AG04450 (cell line): Measurements from ENCODE around the gene DIPK2A. TPM values are rescaled to one million over a fixed set of nuclear protein-coding genes. Genes with fewer than 3 reads are reported as not detected.

Experiments
- CTCF ChIA-PET: fragments of 300-600, 350-600 bp; formaldehyde crosslinking; extraction: SDS; loops from one replicate; lab custom pipeline; 2022; ENCODE audit warnings: antibody characterized with exemption, inconsistent platforms; lab: Charles Lee
- POLR2A ChIA-PET: fragments of 350-600 bp; formaldehyde crosslinking; extraction: SDS; loops from one replicate; lab custom pipeline; 2021; ENCODE audit warnings: antibody characterized with exemption, inconsistent platforms; lab: Yijun Ruan, JAX
- DNase-seq: peaks from one replicate; pipeline ENCODE4 v3.0.0-alpha.2; 2011; ENCODE audit warnings: low read depth, low spot score
- H3K27ac ChIP-seq: one replicate; pipeline ENCODE4 v1.5.1; 2012; ENCODE audit warnings: low read depth, low read length, control low read depth
- H3K27me3 ChIP-seq: one replicate; pipeline ENCODE4 v1.6.0; 2012; ENCODE audit warnings: low read length; ENCODE audit not compliant: control insufficient read depth, insufficient read depth
- H3K4me3 ChIP-seq: 2 replicates; pipeline ENCODE4 v1.5.1; 2011; ENCODE audit warnings: mild to moderate bottlenecking, low read depth, low read length, control low read depth
- H3K9me3 ChIP-seq: 2 replicates; pipeline ENCODE4 v1.5.1; 2012; ENCODE audit warnings: low read length; ENCODE audit not compliant: control insufficient read depth, insufficient read depth
- polyA plus RNA-seq: library from polyadenylated mRNA; depleted of rRNA; stranded (reverse); fragments of >200 nt; gene quantifications from 2 replicates; pipeline ENCODE4 v1.2.3, GENCODE V29; 2011
- TF ChIP-seq, protein P1 (sequence below): IDR thresholded peaks from 2 replicates; pipeline ENCODE4 v1.5.1; 2011; ENCODE audit warnings: low read depth, low read length, control low read depth, inconsistent platforms

DIPK2A gene
- polyA plus RNA-seq, 1 experiment = 13.1 TPM

DNA sequence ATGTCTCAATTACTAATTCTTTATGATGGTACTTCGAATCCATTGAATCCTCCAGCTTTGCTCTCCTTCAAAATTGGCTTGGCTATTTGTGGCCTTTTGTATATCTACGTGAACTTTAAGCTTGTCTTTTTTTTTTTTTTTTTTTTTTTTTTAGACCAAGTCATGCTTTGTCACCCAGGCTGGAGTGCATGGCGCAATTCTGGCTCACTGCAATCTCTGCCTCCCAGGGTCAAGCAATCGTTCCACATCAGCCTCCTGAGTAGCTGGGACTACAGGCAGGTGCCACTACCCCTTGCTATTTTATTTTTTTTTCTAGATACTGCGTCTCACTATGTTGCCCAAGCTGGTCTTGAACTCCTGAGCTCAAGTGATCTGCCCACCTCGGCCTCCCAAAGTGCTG, 7.7 kb upstream of the DIPK2A start:
- no peak overlapping the region for H3K4me3 ChIP-seq
- no peaks in the 10 kb centered on the region for H3K9me3 ChIP-seq
- no peak overlapping the region for H3K27ac ChIP-seq
- DNase-seq = no peak
- no peaks in the 10 kb centered on the region for H3K27me3 ChIP-seq
- CTCF ChIA-PET = interaction anchor here (0.6 kb wide), 2 partner anchors 200 to 724 kb away, joined by 3 to 5 read pairs; no protein-coding TSS in a partner anchor
- POLR2A ChIA-PET = no interaction called here
- TF ChIP-seq, protein P1, sequence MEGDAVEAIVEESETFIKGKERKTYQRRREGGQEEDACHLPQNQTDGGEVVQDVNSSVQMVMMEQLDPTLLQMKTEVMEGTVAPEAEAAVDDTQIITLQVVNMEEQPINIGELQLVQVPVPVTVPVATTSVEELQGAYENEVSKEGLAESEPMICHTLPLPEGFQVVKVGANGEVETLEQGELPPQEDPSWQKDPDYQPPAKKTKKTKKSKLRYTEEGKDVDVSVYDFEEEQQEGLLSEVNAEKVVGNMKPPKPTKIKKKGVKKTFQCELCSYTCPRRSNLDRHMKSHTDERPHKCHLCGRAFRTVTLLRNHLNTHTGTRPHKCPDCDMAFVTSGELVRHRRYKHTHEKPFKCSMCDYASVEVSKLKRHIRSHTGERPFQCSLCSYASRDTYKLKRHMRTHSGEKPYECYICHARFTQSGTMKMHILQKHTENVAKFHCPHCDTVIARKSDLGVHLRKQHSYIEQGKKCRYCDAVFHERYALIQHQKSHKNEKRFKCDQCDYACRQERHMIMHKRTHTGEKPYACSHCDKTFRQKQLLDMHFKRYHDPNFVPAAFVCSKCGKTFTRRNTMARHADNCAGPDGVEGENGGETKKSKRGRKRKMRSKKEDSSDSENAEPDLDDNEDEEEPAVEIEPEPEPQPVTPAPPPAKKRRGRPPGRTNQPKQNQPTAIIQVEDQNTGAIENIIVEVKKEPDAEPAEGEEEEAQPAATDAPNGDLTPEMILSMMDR = no peak

DNA sequence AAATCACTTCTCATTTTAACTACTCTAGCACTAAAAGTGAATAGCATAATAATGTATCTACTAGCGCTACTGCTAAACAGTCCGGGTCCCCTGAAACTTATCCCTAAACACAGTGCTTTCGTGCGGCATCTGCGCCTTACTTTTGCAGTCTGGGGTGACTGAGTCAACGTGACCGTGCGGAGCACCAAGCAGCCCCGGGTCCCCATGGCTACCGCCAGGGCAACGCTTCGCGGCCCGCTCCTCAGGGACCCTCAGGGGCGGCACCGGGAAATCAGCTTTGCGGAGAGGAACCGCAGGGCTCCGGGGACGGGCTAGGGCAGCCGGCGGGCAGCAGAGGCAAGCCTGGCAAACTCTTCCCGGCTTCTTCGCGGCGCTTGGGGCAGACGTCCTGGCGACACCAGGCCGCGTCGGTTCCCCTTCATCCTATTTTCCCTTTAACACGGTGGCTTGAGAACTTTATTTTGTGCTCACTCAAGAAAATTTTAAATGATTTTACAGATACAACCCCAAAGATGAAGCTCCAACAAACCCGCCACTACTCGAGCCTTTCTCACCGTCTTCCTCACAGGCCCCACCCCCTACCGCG, 757 bp upstream of the DIPK2A start:
- no peak for DNase-seq
- Histone ChIP-seq H3K27me3 (no peaks in the 10 kb centered on the region), H3K4me3 (peak overlapping the region; percentile 94), H3K27ac (peak overlapping the region; percentile 95), H3K9me3 (no peaks in the 10 kb centered on the region; the same call in 1 of the 2 replicates)
- POLR2A ChIA-PET = interaction anchor here (0.8 to 2.0 kb wide), 11 partner anchors 10 to 969 kb away, joined by 3 to 17 read pairs (median 7); partner anchors contain the start of gene U2SURP
- TF ChIP-seq, protein P1 = no peak
- CTCF ChIA-PET = interaction anchor here (0.6 to 2.5 kb wide), 8 partner anchors 9 to 800 kb away, joined by 3 to 10 read pairs (median 4); no protein-coding TSS in a partner anchor

DNA sequence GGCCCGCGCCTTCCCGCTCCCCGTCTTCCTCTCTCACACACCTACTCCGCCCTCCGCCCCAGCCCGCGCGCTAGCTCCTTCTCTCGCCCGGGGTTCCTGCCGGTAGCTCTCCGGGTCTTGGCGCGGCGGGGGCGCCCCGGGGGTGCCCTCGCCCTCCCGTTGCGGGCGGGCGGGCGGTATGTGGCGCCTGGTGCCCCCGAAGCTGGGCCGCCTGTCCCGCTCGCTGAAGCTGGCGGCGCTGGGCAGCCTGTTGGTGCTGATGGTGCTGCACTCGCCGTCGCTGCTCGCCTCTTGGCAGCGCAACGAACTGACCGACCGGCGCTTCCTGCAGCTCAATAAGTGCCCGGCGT, 507 bp downstream of the DIPK2A start:
- Histone ChIP-seq H3K27ac (peak overlapping the region; percentile 57), H3K9me3 (no peaks in the 10 kb centered on the region; the same call in 1 of the 2 replicates), H3K27me3 (no peaks in the 10 kb centered on the region), H3K4me3 (peak overlapping the region; percentile 94)
- ChIA-PET POLR2A (interaction anchor here (0.5 to 2.0 kb wide), 17 partner anchors 15 to 971 kb away, joined by 3 to 17 read pairs (median 3); partner anchors contain the start of gene U2SURP), CTCF (interaction anchor here (0.6 to 2.5 kb wide), 8 partner anchors 8 to 798 kb away, joined by 3 to 10 read pairs (median 4); no protein-coding TSS in a partner anchor)
- TF ChIP-seq, protein P1 = no peak
- no peak for DNase-seq

DNA sequence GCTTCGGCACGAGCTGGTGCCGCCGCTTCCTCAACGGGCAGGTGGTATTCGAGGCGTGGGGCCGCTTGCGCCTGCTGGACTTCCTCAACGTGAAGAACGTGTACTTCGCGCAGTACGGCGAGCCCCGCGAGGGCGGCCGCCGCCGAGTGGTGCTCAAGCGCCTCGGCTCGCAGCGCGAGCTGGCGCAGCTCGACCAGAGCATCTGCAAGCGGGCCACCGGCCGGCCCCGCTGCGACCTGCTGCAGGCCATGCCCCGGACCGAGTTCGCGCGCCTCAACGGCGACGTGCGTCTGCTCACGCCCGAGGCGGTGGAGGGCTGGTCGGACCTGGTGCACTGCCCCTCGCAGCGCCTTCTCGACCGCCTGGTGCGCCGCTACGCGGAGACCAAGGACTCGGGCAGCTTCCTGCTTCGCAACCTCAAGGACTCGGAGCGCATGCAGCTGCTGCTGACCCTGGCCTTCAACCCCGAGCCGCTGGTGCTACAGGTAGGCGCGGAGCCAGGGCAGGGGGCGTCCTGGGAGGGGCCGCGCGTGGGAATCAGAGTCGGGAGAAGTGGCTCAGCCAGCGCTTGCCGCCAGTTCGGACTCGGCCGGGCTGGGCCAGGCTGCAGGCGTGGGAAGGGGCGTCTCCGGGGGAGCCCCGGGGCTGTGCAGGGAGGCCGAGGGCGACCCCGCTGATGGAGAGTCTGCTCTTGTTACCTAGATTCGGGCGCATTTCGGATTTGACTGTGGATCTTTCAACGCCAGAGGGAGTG, 1.1 kb downstream of the DIPK2A start:
- DNase-seq = no peak
- peak overlapping the region; percentile 84 for H3K27ac ChIP-seq
- no peaks in the 10 kb centered on the region for H3K27me3 ChIP-seq
- ChIA-PET POLR2A (interaction anchor here (0.5 to 2.0 kb wide), 12 partner anchors 15 to 971 kb away, joined by 3 to 17 read pairs (median 4); partner anchors contain the start of gene U2SURP), CTCF (interaction anchor here (1.0 to 2.5 kb wide), 4 partner anchors 8 to 798 kb away, joined by 3 to 10 read pairs (median 4); no protein-coding TSS in a partner anchor)
- TF ChIP-seq, protein P1 = peak; percentile 58
- H3K9me3 ChIP-seq = no peaks in the 10 kb centered on the region; the same call in 1 of the 2 replicates
- H3K4me3 ChIP-seq = peak overlapping the region; percentile 94
